ENCODE results near the gene MED13L. TPM values are rescaled to one million over a fixed set of nuclear protein-coding genes. Genes with fewer than 3 reads are reported as not detected.

MED13L gene
- total and polyA plus RNA-seq, 2 donors (not counting 1 experiment from before 2014, with no cell fraction given): 20.3 to 207 TPM

DNA sequence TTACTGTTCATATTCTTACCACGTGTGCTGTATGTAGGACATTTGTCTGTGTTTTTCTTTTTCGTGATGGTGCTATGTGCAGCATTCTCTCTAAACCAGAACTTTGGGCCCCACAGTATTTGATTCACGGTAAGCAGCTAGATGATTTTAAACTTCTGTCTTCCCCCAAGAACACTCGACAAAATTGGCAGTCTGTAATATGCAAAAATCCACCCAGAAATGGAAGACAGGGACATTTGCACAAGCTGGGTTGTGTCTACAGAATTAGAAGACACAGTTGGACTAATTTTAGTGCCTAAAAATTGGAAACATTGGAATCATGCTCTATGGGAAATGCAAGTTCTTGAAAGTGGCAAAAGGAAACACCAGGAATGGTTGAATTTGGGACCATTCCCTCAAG is 24.1 kb upstream of the MED13L start:
- DNase-seq (no peak), ATAC-seq (ENCODE audit: low read depth) (no peak)
- H3K79me2 ChIP-seq (ENCODE audit: control insufficient read depth, insufficient read depth, low read length): no peaks in the 10 kb centered on the region
- no peak overlapping the region for H2AFZ ChIP-seq (ENCODE audit: insufficient read depth, low read depth, low read length, poor library complexity, severe bottlenecking)
- intact Hi-C loops (cut with micrococcal nuclease): no loop called here
- H3K27ac Mint-ChIP-seq: no peak overlapping the region
- no peaks in the 10 kb centered on the region for H4K20me1 ChIP-seq (ENCODE audit: control insufficient read depth, insufficient read depth, low read length, poor library complexity, severe bottlenecking)
- peaks cover 0 to 7% (median 0%) of the 10 kb centered on the region in 3 donors for H3K9me3 ChIP-seq (ENCODE audit: control extremely low read depth in 1 of 3, control insufficient read depth in 2 of 3, insufficient read depth in 1 of 3, low read length in 2 of 3)
- POLR2A ChIA-PET: no interaction called here
- H3K27me3 Mint-ChIP-seq: no peaks in the 10 kb centered on the region
- H3K4me3 ChIP-seq (ENCODE audit: control extremely low read depth in 1 of 5, extremely low read depth in 1 of 5, insufficient read depth in 1 of 5, low read depth in 2 of 5, low read length in 4 of 5): no peak overlapping the region
- H3K4me2 ChIP-seq (replicated peaks; ENCODE audit: low read depth, low read length, poor library complexity, severe bottlenecking): no peak overlapping the region
- H3K4me3 Mint-ChIP-seq: no peak overlapping the region
- no peaks in the 10 kb centered on the region for H3K27me3 ChIP-seq (replicated peaks in 1 of 4; ENCODE audit: control extremely low read depth in 1 of 4, control insufficient read depth in 3 of 4, insufficient read depth in 4 of 4, low read length in 3 of 4)
- peaks cover 0 to 5% of the 10 kb centered on the region in 2 donors for H3K4me1 ChIP-seq (ENCODE audit: control insufficient read depth in 2 of 2, insufficient read depth in 2 of 2, low read length in 2 of 2)
- H3K27ac ChIP-seq (ENCODE audit: low read length in 2 of 2): no peak overlapping the region
- H3K9ac ChIP-seq (ENCODE audit: low read length): no peak overlapping the region
- H3K9me3 Mint-ChIP-seq (ENCODE audit: insufficient read depth): no peaks in the 10 kb centered on the region
- WGBS (ENCODE audit: insufficient coverage): no CpG with 5 or more reads among the region's 4 CpGs
- CTCF ChIA-PET: no interaction called here
- no peaks in the 10 kb centered on the region for H3K36me3 ChIP-seq (replicated peaks in 1 of 2; ENCODE audit: control extremely low read depth in 1 of 2, control insufficient read depth in 1 of 2, extremely low read depth in 1 of 2, insufficient read depth in 2 of 2, low read length in 1 of 2)
- H3K4me1 Mint-ChIP-seq: peaks cover 7% of the 10 kb centered on the region
- TF ChIP-seq, protein P1, sequence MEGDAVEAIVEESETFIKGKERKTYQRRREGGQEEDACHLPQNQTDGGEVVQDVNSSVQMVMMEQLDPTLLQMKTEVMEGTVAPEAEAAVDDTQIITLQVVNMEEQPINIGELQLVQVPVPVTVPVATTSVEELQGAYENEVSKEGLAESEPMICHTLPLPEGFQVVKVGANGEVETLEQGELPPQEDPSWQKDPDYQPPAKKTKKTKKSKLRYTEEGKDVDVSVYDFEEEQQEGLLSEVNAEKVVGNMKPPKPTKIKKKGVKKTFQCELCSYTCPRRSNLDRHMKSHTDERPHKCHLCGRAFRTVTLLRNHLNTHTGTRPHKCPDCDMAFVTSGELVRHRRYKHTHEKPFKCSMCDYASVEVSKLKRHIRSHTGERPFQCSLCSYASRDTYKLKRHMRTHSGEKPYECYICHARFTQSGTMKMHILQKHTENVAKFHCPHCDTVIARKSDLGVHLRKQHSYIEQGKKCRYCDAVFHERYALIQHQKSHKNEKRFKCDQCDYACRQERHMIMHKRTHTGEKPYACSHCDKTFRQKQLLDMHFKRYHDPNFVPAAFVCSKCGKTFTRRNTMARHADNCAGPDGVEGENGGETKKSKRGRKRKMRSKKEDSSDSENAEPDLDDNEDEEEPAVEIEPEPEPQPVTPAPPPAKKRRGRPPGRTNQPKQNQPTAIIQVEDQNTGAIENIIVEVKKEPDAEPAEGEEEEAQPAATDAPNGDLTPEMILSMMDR (IDR thresholded peaks at IDR 0.05): no peak
- no peak for TF ChIP-seq EZH2 (IDR thresholded peaks at IDR 0.05; ENCODE audit: borderline replicate concordance, insufficient read depth, low read depth, low read length, poor library complexity, severe bottlenecking)

DNA sequence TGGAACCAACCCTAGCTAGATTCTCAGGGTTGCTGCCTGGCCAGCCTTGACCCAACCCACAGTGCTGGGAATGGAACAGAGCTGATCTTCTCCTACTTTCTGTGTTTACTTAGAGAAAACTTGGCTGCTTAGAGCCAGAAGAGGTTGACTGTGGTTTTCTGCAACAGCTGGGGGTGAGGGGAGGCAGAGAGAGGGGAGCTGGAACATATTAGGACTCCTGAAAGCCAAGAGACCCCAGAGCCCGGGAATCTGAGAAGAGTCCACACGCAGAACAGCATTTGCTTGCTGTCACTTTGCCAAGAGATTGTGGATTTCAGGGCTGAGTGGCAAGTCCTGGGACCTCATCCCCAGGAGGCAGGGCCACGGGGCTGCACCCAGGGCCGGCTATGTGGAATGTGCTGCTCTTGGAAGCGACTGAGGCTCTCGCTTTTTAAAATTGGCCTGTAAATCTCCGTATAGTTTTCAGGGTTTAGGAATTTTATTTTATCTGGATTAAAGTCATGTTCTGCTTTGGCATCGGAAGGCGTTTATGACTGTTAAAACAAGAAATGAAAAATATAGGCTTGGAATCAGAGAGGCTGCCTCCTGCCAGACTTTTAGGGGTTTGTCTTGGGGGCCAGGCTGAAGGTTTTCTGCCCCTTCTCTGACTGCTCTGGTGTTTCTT is 22.3 kb upstream of the MED13L start:
- Mint-ChIP-seq H3K4me3 (no peak overlapping the region), H3K27me3 (peaks cover 4% of the 10 kb centered on the region), H3K9me3 (ENCODE audit: insufficient read depth) (no peaks in the 10 kb centered on the region), H3K4me1 (peaks cover 7% of the 10 kb centered on the region), H3K27ac (no peak overlapping the region)
- TF ChIP-seq EZH2 (IDR thresholded peaks at IDR 0.05; ENCODE audit: borderline replicate concordance, insufficient read depth, low read depth, low read length, poor library complexity, severe bottlenecking): no peak
- TF ChIP-seq, protein P1 (IDR thresholded peaks at IDR 0.05): no peak
- H3K4me3 ChIP-seq (ENCODE audit: control extremely low read depth in 1 of 5, extremely low read depth in 1 of 5, insufficient read depth in 1 of 5, low read depth in 2 of 5, low read length in 4 of 5): no peak overlapping the region
- DNase-seq: no peak
- no peaks in the 10 kb centered on the region for H4K20me1 ChIP-seq (ENCODE audit: control insufficient read depth, insufficient read depth, low read length, poor library complexity, severe bottlenecking)
- no peaks in the 10 kb centered on the region for H3K36me3 ChIP-seq (replicated peaks in 1 of 2; ENCODE audit: control extremely low read depth in 1 of 2, control insufficient read depth in 1 of 2, extremely low read depth in 1 of 2, insufficient read depth in 2 of 2, low read length in 1 of 2)
- POLR2A ChIA-PET: no interaction called here
- H3K9me3 ChIP-seq (ENCODE audit: control extremely low read depth in 1 of 3, control insufficient read depth in 2 of 3, insufficient read depth in 1 of 3, low read length in 2 of 3): peaks cover 0 to 7% (median 0%) of the 10 kb centered on the region in 3 donors
- no peaks in the 10 kb centered on the region for H3K79me2 ChIP-seq (ENCODE audit: control insufficient read depth, insufficient read depth, low read length)
- H3K27me3 ChIP-seq (replicated peaks in 1 of 4; ENCODE audit: control extremely low read depth in 1 of 4, control insufficient read depth in 3 of 4, insufficient read depth in 4 of 4, low read length in 3 of 4): no peaks in the 10 kb centered on the region
- no peak overlapping the region for H2AFZ ChIP-seq (ENCODE audit: insufficient read depth, low read depth, low read length, poor library complexity, severe bottlenecking)
- 95% methylated on average over 9 of the region's 9 CpGs for WGBS (ENCODE audit: insufficient coverage)
- intact Hi-C loops (cut with micrococcal nuclease): no loop called here
- H3K9ac ChIP-seq (ENCODE audit: low read length): no peak overlapping the region
- peaks cover 0 to 5% of the 10 kb centered on the region in 2 donors for H3K4me1 ChIP-seq (ENCODE audit: control insufficient read depth in 2 of 2, insufficient read depth in 2 of 2, low read length in 2 of 2)
- CTCF ChIA-PET: interaction anchor here (0.6 to 1.4 kb wide), 3 partner anchors 9 to 401 kb away, joined by 3 to 4 read pairs (median 3); no protein-coding TSS in a partner anchor
- H3K27ac ChIP-seq (ENCODE audit: low read length in 2 of 2): no peak overlapping the region
- H3K4me2 ChIP-seq (replicated peaks; ENCODE audit: low read depth, low read length, poor library complexity, severe bottlenecking): no peak overlapping the region
- ATAC-seq (ENCODE audit: low read depth): no peak

Measured in B cell (primary cell).